HG03469 (cell line): ENCODE data around the gene PANX2.
"Not testable (repeated sequence)": the region's sequence is repeated elsewhere in the genome, so short reads cannot be mapped to it uniquely, and the experiment has no call there.

ENCODE experiments used
- ATAC-seq: cut with Tn5 transposase; IDR thresholded peaks from one replicate; pipeline ENCODE4 v1.9.1; 2021; ENCODE audit warnings: mild to moderate bottlenecking, moderate library complexity, moderate number of reproducible peaks; ENCODE audit not compliant: unreplicated experiment

Gene PANX2, protein sequence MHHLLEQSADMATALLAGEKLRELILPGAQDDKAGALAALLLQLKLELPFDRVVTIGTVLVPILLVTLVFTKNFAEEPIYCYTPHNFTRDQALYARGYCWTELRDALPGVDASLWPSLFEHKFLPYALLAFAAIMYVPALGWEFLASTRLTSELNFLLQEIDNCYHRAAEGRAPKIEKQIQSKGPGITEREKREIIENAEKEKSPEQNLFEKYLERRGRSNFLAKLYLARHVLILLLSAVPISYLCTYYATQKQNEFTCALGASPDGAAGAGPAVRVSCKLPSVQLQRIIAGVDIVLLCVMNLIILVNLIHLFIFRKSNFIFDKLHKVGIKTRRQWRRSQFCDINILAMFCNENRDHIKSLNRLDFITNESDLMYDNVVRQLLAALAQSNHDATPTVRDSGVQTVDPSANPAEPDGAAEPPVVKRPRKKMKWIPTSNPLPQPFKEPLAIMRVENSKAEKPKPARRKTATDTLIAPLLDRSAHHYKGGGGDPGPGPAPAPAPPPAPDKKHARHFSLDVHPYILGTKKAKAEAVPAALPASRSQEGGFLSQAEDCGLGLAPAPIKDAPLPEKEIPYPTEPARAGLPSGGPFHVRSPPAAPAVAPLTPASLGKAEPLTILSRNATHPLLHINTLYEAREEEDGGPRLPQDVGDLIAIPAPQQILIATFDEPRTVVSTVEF

DNA sequence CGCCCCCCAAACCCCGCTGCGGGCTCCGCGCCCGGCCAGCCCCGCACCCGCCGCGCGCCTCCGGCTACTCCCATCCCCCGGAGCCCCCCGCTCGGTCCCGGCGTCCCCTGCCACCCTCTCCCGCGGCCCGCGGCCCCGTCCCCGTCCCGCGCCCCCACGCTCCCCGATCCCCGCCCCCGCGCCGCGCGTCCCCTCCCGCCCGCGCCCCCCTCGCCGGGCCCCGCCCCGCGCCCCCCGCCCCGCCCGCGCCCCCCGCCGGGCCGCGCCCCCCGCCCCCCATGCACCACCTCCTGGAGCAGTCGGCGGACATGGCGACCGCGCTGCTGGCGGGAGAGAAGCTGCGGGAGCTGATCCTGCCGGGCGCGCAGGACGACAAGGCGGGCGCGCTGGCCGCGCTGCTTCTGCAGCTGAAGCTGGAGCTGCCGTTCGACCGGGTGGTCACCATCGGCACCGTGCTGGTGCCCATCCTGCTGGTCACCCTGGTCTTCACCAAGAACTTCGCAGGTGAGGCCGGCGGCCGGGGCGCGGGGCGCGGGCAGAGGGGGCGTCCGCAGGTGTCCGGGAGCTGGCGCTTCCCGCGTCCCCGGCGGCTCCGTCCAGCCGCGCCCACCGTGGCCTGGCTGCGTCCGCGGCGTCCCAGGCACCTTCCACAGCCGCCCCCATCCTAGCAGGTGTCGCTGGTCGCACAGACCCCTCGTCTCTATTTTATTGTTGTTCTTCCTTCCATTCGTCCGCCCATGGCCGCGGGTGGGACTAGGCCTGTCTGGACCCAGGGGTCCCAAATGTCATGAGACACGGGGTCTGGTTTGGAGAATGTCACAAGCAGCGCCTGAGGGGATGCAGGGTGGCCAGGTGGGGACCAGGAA is at the start of gene PANX2:
PANX2 (plus strand) TSS at position 279 of the 866 bp plus-strand sequence; CDS start at position 279, 0 bp downstream.
- no peak for ATAC-seq

DNA sequence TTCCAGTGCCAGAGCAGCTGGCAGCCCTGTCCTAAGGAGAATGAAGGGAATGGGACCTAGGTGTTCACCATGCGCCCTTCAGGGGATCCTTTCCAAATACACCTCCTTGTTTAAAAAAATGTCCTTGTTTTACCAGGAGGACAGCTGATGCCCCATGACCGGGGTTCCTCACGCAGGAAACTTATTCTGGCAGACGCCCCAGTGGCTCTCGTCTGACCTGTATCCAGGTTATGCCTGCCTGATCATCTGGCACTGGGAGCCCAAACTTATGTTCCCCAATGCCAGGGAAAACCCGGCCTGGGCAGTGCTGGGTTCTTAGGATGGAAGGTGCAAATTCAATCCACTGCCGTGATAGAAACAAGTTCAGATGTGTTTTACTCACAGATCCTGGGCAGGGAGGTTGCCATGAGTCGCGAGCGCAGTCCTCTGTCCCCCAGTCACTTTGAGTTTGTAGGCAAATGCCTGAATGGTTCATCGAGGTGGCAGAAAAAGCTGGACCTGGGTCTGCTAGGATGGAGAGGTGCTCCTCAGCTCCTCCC is 49.3 kb upstream of the PANX2 start:
- ATAC-seq: no peak

DNA sequence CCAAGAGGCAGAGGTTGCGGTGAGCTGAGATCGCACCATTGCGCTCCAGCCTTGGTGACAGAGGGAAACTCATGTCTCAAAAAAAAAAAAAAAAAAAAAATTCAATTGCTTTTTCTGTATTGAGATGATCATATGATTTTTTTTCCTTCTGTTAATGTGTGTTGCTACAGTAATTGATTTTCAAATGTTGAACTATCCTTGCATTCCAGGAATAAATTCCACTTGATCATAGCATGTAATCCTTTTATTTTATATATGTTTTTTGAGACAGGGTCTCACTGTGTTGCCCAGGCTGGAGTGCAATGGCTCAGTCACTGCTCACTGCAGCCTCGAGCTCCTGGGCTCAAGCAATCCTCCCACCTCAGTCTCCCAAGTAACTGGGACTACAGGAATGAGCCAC is 47.4 kb upstream of the PANX2 start:
- no peak for ATAC-seq

DNA sequence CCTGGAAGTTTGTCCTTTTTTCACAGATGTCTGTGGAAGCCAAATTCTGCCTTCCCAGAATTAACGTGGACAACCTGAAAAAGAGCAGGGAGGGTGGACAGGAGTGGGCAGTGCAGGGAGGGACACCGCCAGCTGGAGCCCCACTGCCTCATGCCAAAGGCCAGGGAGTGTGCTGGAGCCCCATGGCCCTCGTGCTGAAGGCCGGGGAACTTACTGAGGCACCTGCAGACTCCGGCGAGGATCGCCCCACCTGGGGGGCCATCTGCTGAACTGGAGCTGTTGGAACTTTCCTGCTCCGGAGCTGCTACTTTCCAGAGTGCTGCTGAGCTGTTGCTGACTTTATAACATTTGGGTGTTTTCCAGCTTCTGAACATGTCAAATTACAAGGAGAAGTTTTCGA is 45.5 kb upstream of the PANX2 start:
- no peak for ATAC-seq

DNA sequence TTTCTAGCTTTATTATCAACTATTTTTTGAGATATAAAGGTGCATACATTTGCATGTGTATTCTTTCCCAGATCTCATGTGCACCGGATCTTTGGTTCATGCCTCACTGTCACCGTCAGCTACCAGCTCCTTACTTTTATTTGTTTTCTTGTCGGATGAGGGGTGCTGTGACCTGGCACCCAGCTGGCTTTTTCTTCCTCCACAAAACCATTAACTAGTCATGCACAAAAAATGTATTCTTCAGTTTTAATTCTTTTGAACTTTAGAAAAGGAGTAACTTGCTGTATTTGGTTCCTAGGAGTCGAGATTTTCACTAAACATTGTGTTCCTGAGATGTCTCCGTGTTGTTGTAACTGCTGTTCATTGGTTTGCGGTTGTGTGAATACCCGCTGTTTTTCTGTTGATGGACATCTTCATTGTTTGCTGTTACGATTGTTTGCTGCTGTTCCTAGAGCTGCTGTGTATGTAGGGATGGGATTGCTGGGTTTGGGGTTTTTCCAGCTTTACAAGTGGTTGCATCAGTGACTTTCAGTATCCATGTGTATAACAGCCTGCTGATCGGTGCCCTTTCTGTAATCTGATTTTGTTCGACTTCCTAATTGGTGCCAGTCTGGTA is 41.3 kb upstream of the PANX2 start:
- no peak for ATAC-seq

DNA sequence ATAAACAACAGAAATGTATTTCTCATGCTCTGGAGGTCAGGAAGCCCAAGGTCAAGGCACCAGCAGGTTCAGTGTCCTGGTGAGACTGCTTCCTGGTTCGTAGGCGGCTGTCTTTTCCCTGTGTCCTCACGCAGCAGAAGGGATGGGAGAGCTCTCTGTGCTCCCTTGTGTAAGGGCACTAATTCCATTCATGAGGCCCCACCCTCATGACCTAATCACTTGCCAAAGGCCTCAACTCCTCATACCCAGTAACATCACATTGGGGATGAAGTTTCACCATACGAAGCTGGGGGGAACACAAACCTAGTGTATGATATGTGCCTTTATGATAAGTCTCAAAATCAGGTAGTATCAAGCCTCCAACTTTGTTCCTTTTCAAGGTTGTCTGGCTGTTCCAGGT is 38.6 kb upstream of the PANX2 start:
- no peak for ATAC-seq

DNA sequence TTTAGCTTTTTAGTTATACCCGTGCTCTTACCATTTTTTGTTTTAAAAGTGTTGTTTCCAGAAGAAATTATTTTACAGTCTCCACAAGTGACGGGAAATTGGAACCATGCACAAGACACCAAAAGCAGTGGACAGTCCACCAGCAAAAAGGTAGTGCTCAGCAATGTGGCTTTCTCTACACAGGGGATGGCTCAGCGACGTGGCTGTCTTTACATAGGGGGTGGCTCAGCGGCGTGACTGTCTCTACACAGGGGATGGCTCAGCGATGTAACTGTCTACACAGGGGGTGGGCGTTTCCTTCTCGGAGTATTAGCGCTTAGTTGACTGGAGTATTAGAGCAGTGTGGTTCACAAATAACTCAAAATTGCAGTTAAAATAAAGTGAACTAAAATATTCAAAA is 36.0 kb upstream of the PANX2 start:
- no peak for ATAC-seq

DNA sequence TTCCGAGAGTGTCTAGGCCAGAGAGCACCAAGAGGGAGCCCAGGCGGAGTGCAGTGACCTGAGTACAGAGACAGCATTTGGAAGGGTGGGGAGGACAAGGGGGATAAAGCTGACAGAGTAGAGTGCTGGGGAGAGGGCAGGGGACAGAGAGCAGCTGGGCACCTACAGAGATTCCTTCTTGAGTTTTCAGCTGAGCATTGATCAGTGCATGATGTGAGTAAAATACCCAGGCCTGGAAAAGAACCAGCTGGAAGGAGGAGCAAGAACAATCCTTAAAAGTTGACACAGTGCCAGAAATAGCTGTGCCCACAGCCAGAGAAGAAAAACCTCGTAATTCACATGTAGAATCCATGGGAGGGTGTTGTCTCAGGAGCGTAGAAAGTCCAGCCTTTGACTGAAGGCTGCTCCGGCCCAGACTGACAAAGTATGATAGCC is 33.9 kb upstream of the PANX2 start:
- ATAC-seq: no peak

DNA sequence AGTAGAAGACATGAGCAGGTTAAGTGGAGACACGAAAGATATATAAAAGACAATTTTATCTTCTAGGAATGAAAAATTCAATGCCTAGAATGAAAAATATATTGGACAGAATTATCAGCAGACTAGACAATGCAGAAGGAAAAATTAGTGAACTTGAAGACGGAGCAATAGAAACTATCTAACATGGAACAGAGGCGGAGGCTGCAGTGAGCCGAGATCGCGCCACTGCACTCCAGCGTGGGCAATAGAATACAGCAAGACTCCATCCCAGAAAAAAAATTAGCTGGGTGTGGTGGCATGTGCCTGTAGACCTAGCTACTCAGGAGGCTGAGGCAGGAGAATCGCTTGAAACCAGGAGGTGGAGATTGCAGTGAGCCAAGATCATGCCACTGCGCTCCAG is 33.3 kb upstream of the PANX2 start:
- not testable (repeated sequence) for ATAC-seq

DNA sequence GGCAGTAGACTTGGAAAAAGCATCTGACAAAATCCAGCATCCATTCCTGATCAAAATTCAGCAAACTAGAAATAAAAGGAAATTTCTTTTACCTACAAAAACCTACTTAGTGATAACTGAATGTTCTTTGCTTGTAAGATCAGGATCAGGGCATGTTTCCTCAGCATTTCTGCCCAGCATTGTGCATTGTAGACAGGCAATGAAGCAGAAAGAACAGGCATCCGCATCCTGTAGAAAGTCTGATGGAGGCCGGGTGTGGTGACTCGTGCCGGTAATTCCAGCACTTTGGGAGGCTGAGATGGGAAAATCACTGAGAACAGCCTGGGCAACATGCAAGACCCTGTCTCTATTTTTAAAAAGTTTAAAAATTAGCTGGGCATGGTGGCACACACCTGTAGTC is 32.5 kb upstream of the PANX2 start:
- ATAC-seq: no peak

DNA sequence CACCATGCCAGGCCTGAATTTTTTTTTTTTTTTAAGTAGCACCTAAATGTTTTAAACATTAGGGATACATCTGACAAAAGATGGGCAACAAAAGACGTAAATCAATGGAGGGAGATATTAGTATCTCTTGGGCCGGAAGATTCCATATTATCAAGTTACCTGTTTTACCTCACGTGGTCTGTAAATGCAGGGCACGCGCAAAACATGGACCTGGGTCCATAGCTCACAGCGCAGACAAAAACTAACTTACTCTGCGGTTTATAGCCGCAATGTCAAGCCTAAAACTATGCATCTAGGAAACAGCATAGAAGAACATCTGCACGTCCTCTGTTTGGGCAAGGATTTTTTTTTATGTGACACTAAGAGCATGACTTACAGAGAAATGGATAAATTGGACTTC is 31.5 kb upstream of the PANX2 start:
- no peak for ATAC-seq

DNA sequence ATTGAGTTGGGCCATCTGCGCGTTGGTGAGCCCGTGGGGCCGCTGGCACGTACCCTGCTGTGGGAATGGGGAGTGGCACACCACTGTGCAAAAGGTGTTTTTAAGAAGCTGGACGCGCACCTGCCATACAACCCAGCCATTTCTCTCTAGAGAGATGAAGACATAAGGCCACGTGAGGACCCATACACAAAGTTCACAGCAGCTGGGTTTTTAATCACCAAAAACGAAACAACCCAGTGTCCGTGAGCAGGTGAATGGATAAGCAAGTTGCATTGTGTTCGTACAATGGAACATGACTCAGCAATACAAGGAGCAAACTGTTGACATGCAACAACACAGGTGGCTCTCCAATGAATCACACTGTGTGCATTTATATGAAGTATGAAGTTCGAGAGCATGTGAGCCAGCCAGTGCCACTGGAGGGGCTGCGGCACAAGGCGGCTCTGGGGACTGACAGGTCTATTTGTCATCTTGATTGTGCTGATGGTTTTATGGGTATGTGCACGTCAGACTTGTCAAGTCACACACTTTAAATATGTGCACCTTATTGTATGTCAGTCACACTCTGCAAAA is 30.6 kb upstream of the PANX2 start:
- no peak for ATAC-seq

DNA sequence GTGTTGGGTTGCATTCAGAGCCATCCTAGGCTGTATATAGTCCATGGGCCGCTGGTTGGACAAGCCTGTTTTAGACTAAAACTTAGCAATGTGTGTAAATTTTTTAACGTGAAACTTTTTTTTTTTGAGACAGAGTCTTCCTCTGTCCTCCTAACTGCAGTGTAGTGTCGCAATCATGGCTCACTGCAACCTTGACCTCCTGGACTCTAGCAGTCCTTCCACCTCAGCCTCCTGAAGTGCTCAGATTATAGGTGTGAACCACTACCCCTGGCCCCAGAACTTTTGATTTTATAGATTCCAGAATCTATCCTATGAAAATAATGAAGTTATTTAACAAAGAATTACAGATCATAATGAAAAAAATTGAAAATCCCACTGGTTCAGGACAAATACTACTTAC is 29.9 kb upstream of the PANX2 start:
- no peak for ATAC-seq

DNA sequence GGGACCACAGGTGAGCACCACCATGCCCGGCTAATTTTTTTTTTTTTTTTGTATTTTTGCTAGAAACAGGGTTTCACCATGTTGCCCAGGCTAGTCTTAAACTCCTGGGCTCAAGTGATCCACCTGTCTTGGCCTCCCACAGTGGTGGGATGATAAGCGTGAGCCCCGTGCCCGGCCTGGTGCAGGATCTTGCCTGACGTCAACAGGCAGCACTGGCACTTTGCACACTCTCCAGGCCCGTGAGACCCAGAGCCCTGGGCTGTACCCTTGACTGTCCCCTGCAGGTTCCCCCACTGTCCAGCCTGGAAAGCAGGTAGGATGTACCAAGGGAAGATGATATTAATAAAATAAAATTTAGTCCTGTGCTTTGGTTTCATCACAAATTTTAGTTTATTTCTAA is 29.1 kb upstream of the PANX2 start:
- no peak for ATAC-seq

DNA sequence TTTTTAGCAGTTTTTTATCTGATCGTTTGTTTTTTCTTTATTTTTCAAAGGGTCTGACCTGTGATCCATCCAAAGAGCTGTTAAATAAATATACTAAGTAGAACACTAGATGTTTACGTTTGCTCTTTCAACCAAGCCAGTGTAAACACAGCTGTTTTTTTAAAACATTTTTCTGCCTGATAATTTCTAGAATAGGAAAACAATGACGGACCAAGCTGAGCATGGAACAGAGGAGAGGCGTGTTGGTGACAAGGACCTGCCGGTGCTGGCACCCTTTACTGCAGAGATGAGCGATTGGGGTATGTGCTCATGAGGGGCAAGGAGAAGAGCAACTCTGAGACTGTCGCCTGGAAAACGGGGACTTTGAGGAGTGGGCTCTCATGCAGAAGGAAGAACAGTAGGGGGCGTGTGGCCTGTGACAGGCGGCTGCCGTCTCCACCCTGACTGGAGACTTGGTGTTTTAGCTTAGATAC is 28.6 kb upstream of the PANX2 start:
- no peak for ATAC-seq

DNA sequence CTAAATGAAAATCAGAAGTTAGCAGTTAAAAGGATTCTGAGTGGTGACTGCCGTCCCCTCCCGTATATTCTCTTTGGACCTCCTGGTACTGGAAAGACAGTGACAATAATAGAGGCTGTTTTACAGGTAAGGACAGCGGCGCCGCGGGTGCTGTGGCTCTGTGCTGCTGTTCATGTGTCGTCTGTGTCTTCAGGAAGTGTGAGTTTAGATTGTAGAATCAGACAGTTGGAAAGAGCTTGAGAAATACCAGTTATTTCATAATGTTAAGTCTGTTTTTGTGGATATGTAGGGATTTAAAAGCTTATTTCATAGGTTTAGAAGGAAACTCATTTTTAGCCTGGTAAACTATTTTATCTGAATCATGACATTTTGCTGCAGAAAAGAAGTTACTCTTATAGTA is 27.4 kb upstream of the PANX2 start:
- no peak for ATAC-seq

DNA sequence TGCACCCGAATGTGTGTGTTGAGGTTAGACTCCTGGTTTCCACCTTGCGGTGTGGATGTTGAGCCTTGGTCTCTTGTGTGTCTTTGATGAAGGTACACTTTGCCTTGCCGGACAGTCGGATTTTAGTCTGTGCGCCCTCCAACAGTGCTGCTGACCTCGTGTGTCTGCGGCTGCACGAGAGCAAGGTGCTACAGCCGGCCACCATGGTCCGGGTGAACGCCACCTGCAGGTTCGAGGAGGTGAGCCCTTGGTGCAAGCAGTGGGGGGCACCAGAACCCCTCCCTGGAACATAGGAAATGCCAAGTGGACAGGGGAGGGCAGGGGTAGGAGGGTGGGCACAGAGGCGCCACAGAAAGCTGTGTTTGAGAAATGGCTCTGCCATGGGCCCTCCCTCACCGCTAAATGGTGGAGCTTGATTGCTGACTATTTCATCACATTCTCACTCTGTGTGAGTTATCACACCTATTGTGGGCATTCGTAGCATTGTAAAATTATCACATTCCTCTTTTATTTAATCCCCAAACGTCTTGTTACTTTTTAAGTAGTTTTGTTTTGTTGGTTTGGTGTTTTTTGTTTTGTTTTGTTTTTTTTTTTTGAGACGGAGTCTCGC is 26.4 kb upstream of the PANX2 start:
- ATAC-seq: no peak

DNA sequence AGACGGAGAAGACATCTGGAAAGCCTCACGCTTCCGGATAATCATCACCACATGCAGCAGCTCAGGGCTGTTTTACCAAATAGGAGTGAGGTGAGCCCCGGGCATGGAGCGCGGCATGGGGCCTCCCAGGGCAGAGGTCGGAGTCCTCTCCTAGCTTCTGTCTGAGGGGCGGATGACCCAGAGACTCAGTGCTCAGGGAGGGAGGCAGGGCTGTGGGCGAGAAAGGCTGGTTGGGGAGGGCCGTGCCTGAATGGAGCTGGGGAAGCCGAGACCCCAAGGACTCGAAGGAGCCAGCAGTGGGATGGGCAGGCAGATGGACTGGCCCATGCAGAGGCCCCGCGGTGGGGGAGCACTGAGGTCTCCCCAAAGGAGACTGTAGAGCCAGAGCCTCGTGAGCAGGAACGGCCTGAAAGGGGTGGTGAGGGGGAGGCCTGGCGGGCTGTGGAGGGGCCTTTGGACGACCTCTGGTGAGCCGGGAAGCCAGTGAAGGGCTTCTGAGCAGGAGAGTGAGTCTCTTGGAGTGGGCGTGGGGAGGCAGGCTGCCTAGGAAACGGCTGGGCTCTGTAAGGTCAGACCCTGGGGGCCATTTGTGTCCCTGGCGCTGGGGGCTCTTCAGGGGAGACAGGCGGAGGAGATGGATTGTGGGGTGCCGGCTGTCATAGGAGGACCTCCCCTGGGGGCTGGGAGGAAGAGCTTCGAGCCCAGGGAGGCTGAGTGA is 24.7 kb upstream of the PANX2 start:
- ATAC-seq: no peak
